Bronchial epithelial cell (primary cell): ENCODE measurements around the gene FSTL4. TPM values are rescaled to one million over a fixed set of nuclear protein-coding genes. Genes with fewer than 3 reads are reported as not detected.

ENCODE experiments used
- DNase-seq: peaks from one replicate; pipeline ENCODE4 v3.0.0-alpha.2; 2010; ENCODE audit warnings: low read depth
- FAIRE-seq: peaks from 2 replicates; lab custom pipeline; 2011; peaks lifted over from hg19 to GRCh38; lab: Jason Lieb, UNC
- H3K27me3 ChIP-seq: 2 replicates; pipeline ENCODE4 v1.5.1; 2011; ENCODE audit warnings: low read length; ENCODE audit not compliant: control insufficient read depth, insufficient read depth
- H3K36me3 ChIP-seq: 2 replicates; pipeline ENCODE4 v1.5.1; 2011; ENCODE audit warnings: low read length; ENCODE audit not compliant: control insufficient read depth, insufficient read depth
- H3K4me3 ChIP-seq: 2 replicates; pipeline ENCODE4 v1.5.1; 2011; ENCODE audit warnings: mild to moderate bottlenecking, low read depth, low read length, control low read depth
- total RNA-seq: library from RNA; depleted of rRNA; stranded (reverse); fragments of >200 nt; gene quantifications from 2 replicates; pipeline ENCODE4 v1.2.1, GENCODE V29; 2014
- TF ChIP-seq, protein P1 (sequence below): IDR thresholded peaks from 2 replicates; pipeline ENCODE4 v1.5.1; 2011; ENCODE audit warnings: mild to moderate bottlenecking, moderate library complexity, low read length, control low read depth, inconsistent platforms; ENCODE audit not compliant: insufficient read depth, severe bottlenecking

Gene FSTL4
- total RNA-seq, 1 donor from 2014 or later: not detected

DNA sequence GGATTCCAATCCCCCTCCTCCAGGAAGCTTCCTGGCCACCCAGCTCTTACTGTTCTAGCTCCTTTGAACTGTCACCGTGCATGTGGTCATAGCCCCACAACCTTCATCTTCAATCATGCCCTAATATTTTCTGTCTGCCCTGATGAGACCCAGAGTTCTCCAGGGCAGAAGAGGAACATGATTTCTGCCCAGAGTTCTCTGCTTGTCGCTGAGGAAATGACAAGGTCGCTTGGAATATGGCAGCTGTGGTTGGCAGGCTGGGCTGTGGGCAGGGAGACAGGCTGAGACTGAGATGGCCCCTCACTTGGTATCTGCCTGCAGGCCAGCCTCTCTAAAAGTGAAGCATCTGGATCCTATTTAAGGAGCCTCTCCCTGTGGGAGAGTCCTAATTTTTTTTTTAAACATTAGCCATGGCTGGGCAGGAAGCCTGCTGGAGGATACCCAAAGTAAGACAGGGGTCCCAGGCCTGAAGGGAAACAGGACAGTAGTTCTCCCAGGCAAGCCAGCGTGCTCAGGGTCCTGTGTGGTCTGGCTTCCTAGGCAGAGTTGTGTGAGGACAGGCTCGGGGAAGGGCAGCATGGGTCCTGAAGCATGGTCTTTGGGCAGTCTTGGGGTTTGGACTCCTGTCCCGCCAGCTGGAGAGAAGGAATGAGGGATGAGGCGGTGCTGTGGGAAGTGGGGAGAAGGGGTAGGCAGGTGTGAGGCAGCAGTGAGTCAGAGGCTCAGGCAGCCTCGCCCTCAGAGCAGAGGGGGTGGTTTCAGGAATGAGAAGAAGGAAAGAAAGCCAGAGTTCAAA lies 242.1 kb downstream of the FSTL4 start:
- no peaks in the 10 kb centered on the region for H3K36me3 ChIP-seq
- no peak for FAIRE-seq
- DNase-seq: peak; percentile 86
- no peak overlapping the region for H3K4me3 ChIP-seq
- no peaks in the 10 kb centered on the region for H3K27me3 ChIP-seq
- TF ChIP-seq, protein P1, sequence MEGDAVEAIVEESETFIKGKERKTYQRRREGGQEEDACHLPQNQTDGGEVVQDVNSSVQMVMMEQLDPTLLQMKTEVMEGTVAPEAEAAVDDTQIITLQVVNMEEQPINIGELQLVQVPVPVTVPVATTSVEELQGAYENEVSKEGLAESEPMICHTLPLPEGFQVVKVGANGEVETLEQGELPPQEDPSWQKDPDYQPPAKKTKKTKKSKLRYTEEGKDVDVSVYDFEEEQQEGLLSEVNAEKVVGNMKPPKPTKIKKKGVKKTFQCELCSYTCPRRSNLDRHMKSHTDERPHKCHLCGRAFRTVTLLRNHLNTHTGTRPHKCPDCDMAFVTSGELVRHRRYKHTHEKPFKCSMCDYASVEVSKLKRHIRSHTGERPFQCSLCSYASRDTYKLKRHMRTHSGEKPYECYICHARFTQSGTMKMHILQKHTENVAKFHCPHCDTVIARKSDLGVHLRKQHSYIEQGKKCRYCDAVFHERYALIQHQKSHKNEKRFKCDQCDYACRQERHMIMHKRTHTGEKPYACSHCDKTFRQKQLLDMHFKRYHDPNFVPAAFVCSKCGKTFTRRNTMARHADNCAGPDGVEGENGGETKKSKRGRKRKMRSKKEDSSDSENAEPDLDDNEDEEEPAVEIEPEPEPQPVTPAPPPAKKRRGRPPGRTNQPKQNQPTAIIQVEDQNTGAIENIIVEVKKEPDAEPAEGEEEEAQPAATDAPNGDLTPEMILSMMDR: no peak

DNA sequence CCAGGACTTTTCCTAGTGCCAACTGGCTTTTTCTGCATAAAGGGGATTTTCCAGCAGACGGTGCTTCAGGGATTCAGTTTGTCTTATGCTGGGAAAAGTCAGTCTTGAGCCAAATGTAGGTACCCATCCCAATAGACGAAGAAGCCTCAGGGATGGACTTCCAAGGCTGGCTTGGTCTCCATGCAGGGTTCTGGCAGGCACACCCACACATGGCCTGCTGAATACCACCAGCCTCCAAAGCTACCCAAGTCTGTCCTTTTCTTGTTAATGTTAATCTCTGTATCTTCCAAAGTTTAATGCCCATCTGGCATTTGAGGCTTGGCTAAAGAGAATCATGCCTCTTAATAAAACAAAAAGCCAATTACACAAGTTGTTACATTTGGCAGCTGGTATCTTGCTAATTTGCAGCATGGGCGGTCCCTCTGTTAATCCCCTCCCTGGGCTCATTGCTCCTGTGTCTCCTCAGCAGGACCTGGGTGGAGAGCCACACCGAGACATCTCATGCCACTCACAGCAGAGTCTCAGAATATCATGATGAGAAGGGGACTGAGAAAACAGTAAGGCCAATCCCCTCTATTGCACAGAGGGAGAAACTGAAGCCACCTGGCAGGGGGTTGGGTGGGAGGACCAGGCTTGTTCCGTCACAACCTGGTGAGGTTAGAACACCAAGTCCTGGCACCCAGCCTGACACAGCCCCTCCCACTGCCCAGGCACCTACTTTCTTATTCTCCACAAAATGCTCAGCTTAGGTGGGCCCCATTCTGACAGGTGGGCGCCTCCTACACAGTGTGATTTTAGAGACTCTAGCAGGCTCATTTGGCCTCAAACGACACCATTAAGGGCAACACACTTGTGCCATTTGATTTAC lies 243.2 kb downstream of the FSTL4 start:
- Histone ChIP-seq H3K4me3 (no peak overlapping the region), H3K27me3 (no peaks in the 10 kb centered on the region), H3K36me3 (no peaks in the 10 kb centered on the region)
- FAIRE-seq: no peak
- TF ChIP-seq, protein P1: no peak
- no peak for DNase-seq

DNA sequence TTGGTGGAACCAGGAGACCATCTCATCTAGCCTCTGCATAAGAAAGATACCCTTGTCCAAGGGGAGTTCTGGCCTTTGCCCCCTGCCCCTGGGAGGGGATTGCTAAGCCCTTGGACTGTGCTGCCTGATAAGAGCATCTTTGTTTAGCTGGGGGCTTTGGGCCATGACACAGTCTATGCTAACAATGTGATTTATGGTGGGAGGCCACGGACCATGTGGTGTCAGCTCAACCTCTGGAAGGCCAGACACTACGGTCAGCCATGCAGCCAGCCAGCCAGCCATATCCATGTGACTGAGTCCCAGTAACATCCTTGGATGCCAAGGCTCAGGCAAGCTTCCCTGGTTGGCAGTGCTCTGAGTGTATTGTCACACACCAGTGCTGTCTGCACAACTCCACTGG lies 244.4 kb downstream of the FSTL4 start:
- TF ChIP-seq, protein P1: no peak
- DNase-seq (no peak), FAIRE-seq (no peak)
- Histone ChIP-seq H3K27me3 (no peaks in the 10 kb centered on the region), H3K4me3 (no peak overlapping the region), H3K36me3 (no peaks in the 10 kb centered on the region)

DNA sequence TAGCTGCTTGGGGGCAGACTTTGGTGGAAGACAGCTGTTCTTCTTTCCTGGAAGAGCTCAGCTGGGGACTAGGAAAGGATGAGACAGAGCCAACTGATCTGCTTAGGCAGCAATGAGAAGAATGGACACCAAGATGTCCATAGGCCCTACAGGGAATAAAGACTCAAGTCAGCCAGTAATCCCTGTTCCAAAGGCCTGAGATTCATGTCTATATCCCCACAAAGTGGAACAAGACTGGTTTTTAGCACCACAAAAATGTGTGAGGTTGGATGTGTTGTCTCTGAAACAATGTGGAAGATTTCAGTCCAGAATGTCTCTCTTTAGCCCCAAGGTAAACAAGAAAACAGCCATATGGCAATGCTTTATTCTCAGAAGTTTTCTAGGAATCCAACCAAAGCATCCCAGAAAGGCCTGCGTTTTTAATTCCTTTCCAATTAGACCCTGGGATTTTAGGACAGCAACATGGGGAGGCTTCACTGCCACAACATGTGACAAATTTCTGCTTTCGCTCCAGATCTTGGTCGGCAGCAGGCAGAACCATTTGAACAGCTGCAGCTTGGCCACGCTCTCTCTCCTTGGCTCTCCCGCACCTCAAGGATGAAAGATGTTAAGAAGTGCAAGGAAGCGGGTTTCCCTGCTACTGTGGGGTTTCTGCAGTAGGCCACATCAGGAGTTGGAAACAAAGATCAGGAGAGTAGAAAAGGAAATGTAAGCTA lies 245.1 kb downstream of the FSTL4 start:
- TF ChIP-seq, protein P1: no peak
- peaks cover 4% of the 10 kb centered on the region for H3K27me3 ChIP-seq
- DNase-seq (no peak), FAIRE-seq (no peak)
- H3K4me3 ChIP-seq: no peak overlapping the region
- H3K36me3 ChIP-seq: no peaks in the 10 kb centered on the region

DNA sequence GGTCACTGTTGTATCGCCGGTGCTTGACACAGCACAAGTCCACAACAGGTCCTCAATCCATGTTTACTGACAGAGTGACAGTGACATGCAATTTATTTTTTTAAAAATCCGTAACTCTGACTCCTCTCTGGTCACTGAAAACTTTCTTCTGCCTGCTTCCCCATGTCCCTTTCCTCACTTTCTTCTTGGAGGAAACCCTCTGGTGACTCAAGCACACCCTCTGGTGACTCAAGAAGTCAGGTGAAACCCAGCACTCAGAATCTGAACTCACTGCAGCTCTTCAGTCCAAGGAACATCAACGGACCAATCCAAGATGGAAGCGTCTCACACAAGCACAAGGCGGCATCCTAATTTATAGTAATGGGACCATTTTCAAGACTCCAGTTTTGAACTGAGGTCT lies 245.9 kb downstream of the FSTL4 start:
- H3K36me3 ChIP-seq: no peaks in the 10 kb centered on the region
- no peak overlapping the region for H3K4me3 ChIP-seq
- peaks cover 6% of the 10 kb centered on the region for H3K27me3 ChIP-seq
- TF ChIP-seq, protein P1: peak; percentile 13
- no peak for FAIRE-seq
- peak; percentile 53 for DNase-seq
